ENCODE data around the gene SPIN1.

Gene SPIN1

GRCh38 chr9:88418715-88419540 is 30.7 kb downstream of the SPIN1 start:
- no peak for DNase-seq (ENCODE audit: low read depth)
- no peak overlapping the region for H3K4me3 ChIP-seq (ENCODE audit: low read length)
- TF ChIP-seq CTCF (conservative IDR thresholded peaks at IDR 0.05; ENCODE audit: low read depth, low read length) = no peak

- TF ChIP-seq CTCF (conservative IDR thresholded peaks at IDR 0.05; ENCODE audit: low read depth, low read length) = no peak
- H3K4me3 ChIP-seq (ENCODE audit: low read length) = no peak overlapping the region
- no peak for DNase-seq (ENCODE audit: low read depth)
Measured at GRCh38 chr9:88420227-88420626, 32.0 kb downstream of the SPIN1 start.

GRCh38 chr9:88421348-88421747 is 33.1 kb downstream of the SPIN1 start:
- DNase-seq (ENCODE audit: low read depth) = no peak
- no peak for TF ChIP-seq CTCF (conservative IDR thresholded peaks at IDR 0.05; ENCODE audit: low read depth, low read length)
- no peak overlapping the region for H3K4me3 ChIP-seq (ENCODE audit: low read length)

GRCh38 chr9:88425538-88425950 is 37.3 kb downstream of the SPIN1 start:
- no peak for DNase-seq (ENCODE audit: low read depth)
- TF ChIP-seq CTCF (conservative IDR thresholded peaks at IDR 0.05; ENCODE audit: low read depth, low read length) = no peak
- no peak overlapping the region for H3K4me3 ChIP-seq (ENCODE audit: low read length)

GRCh38 chr9:88426651-88427050 is 38.4 kb downstream of the SPIN1 start:
- H3K4me3 ChIP-seq (ENCODE audit: low read length) = no peak overlapping the region
- DNase-seq (ENCODE audit: low read depth) = peak; percentile 35
- no peak for TF ChIP-seq CTCF (conservative IDR thresholded peaks at IDR 0.05; ENCODE audit: low read depth, low read length)

GRCh38 chr9:88429595-88430430 is 41.6 kb downstream of the SPIN1 start:
- TF ChIP-seq CTCF (conservative IDR thresholded peaks at IDR 0.05; ENCODE audit: low read depth, low read length) = no peak
- DNase-seq (ENCODE audit: low read depth) = no peak
- no peak overlapping the region for H3K4me3 ChIP-seq (ENCODE audit: low read length)
